Fibroblast of the conjunctiva (primary cell): ENCODE results near the gene ANKRD9.

Experiments
- DNase-seq: peaks from one replicate; pipeline ENCODE4 v3.0.0-alpha.2; 2010; ENCODE audit warnings: low read depth

Gene ANKRD9

GRCh38 chr14:102512793-102513300, 3.3 kb upstream of the ANKRD9 start:
- no peak for DNase-seq

- DNase-seq: no peak
Measured at GRCh38 chr14:102511538-102511937, 2.0 kb upstream of the ANKRD9 start.

- no peak for DNase-seq
Measured at GRCh38 chr14:102510616-102511520, 1.3 kb upstream of the ANKRD9 start.

GRCh38 chr14:102508774-102509745, 516 bp downstream of the ANKRD9 start:
- no peak for DNase-seq

- DNase-seq: no peak
Measured at GRCh38 chr14:102508410-102508773, 1.2 kb downstream of the ANKRD9 start.

GRCh38 chr14:102507857-102508312, 1.7 kb downstream of the ANKRD9 start:
- DNase-seq: no peak

GRCh38 chr14:102507081-102507856, 2.3 kb downstream of the ANKRD9 start:
- no peak for DNase-seq

GRCh38 chr14:102506626-102506925, 3.0 kb downstream of the ANKRD9 start:
- DNase-seq: no peak

- DNase-seq: no peak
Measured at GRCh38 chr14:102505775-102506625, 3.6 kb downstream of the ANKRD9 start.

GRCh38 chr14:102505000-102505619, 4.5 kb downstream of the ANKRD9 start:
- no peak for DNase-seq

- no peak for DNase-seq
Measured at GRCh38 chr14:102504328-102504999, 5.1 kb downstream of the ANKRD9 start.

- DNase-seq: no peak
Measured at GRCh38 chr14:102503641-102504327, 5.8 kb downstream of the ANKRD9 start.

GRCh38 chr14:102502571-102502970, 7.0 kb downstream of the ANKRD9 start:
- DNase-seq: no peak

GRCh38 chr14:102501751-102502315, 7.7 kb downstream of the ANKRD9 start:
- DNase-seq: no peak

GRCh38 chr14:102500713-102501112, 8.9 kb downstream of the ANKRD9 start:
- no peak for DNase-seq

GRCh38 chr14:102500158-102500662, 9.4 kb downstream of the ANKRD9 start:
- DNase-seq: no peak

- no peak for DNase-seq
Measured at GRCh38 chr14:102499401-102500157, 10.0 kb downstream of the ANKRD9 start.

- DNase-seq: no peak
Measured at GRCh38 chr14:102498678-102499265, 10.8 kb downstream of the ANKRD9 start.
